Erythroblast (primary cell): ENCODE results near the gene TMEM129.

ENCODE experiments used
- GATA1 ChIP-seq: IDR thresholded peaks from 2 replicates; pipeline ENCODE4 v1.6.1; 2011; ENCODE audit warnings: low read depth, mild to moderate bottlenecking, control low read depth, low read length, moderate library complexity
- POLR2A ChIP-seq: IDR thresholded peaks from 2 replicates; pipeline ENCODE4 v1.6.1; 2011; ENCODE audit warnings: mild to moderate bottlenecking, low read length

DNA sequence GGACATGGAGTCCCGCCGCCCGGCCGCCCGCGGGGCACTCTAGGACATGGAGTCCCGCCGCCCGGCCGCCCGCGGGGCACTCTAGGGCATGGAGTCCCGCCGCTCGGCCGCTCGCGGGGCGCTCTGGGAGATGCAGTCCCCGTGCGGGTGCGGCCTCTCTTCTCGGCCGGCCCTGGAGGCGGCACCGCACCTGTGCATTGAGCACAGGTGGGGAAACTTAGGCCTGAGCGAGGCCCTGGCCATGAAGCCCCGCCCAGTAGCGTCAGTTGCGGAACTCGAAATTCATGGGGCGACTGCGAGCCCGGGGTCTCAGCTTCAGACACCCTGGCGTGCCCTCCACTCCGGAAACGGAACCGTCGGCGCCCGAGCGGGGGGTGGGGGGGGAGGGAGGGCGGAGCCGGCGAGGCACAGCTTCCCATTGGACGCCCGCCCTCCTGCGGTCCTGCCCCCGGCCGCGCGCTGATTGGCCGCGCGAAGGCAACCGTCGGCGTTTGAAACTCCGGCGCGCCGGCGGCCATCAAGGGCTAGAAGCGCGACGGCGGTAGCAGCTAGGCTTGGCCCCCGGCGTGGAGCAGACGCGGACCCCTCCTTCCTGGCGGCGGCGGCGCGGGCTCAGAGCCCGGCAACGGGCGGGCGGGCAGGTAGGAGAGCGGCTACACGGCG, at the start of gene TMEM129, which contains the start of gene TACC3:
- TF ChIP-seq POLR2A (peak; percentile 37), GATA1 (no peak)
